ENCODE measurements around the gene ZC3H4.
A peak's percentile ranks its signal among the peaks of the same experiment; 100 is the strongest.

The ZC3H4 gene

DNA sequence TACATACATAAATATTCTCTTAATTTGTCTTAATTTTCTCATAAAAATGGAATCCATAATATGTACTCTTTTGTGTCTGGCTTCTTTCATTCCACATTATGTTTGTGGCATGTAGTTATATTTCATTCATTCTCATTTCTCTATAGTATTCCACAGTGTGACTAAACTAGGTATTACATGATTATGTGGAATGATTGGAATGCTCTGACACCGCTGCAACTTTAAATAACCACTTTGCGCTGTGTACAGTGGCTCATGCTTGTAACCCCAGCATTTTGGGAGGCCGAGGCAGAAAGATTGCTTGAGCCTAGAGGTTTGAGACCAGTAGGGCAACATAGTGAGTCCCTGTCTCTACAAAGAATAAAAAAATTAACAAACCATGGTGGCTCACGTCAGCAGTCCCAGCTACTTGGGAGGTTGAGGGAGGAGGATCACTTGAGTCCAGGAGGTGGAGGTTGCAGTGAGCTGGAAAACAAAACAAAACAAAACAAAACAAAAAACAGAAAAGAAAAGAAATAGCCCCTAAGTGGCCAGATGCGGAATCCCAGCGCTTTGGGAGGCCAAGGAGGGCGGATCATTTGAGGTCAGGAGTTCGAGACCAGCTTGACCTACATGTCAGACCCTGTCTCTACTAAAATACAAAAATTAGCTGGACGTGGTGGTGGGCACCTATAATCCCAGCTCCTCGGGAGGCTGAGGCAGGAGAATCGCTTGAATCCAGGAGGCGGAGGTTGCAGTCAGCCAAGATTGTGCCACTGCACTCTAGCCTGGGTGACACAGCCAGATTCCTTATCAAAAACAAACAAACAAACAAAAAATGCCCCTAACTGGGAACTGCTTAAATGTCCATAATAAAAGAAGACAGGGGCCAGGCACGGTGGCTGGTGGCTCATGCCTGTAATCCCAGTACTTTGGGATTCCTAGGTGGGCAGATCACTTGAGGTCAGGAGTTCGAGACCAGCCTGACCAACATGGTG lies 9.1 kb upstream of the ZC3H4 start:
- no peak overlapping the region for H3K23ac ChIP-seq (ENCODE audit: low read length)
- no peaks in the 10 kb centered on the region for H3K9me3 ChIP-seq (ENCODE audit: insufficient read depth, low read depth, low read length)
- no peaks in the 10 kb centered on the region for H3K36me3 ChIP-seq (ENCODE audit: control insufficient read depth in 1 of 2, insufficient read depth in 2 of 2, low read length in 2 of 2)
- H3K14ac ChIP-seq (ENCODE audit: low read length): no peak overlapping the region
- no peaks in the 10 kb centered on the region for H3K79me1 ChIP-seq (ENCODE audit: low read length)
- no peak overlapping the region for H4K91ac ChIP-seq (ENCODE audit: low read depth, low read length)
- no peak overlapping the region for H3K18ac ChIP-seq (ENCODE audit: low read length)
- no peak overlapping the region for H2BK120ac ChIP-seq (ENCODE audit: insufficient read depth, low read length, poor library complexity)
- WGBS (ENCODE audit: extremely low coverage, insufficient coverage, insufficient read length): no CpG with 5 or more reads among the region's 14 CpGs
- H2AK5ac ChIP-seq (ENCODE audit: low read length): no peak overlapping the region
- H3K27ac ChIP-seq (ENCODE audit: low read depth, low read length): no peak overlapping the region
- no peak overlapping the region for H3K4ac ChIP-seq (ENCODE audit: low read depth, low read length)
- H3K4me1 ChIP-seq (ENCODE audit: control insufficient read depth in 1 of 2, insufficient read depth in 2 of 2, low read length in 2 of 2): peaks cover 3 to 4% of the 10 kb centered on the region in 2 experiments
- H3K27me3 ChIP-seq (ENCODE audit: insufficient read depth, low read length): no peaks in the 10 kb centered on the region
- H2AFZ ChIP-seq (ENCODE audit: insufficient read depth, low read length, poor library complexity): no peak overlapping the region
- H4K12ac ChIP-seq (ENCODE audit: low read depth, low read length): no peak overlapping the region
- no peaks in the 10 kb centered on the region for H3K79me2 ChIP-seq (ENCODE audit: control insufficient read depth, insufficient read depth, low read length, poor library complexity)
- H2BK12ac ChIP-seq (ENCODE audit: low read length): peak overlapping the region; percentile 64
- H3K4me2 ChIP-seq (ENCODE audit: low read length): no peak overlapping the region
- H2BK5ac ChIP-seq (ENCODE audit: low read depth, low read length, poor library complexity): no peak overlapping the region
- no peak overlapping the region for H4K8ac ChIP-seq (ENCODE audit: low read depth, low read length)
- H3K4me3 ChIP-seq (ENCODE audit: low read depth, low read length): no peak overlapping the region
- DNase-seq: peak; percentile 65 to 93
- H3K9ac ChIP-seq (ENCODE audit: low read length): no peak overlapping the region

DNA sequence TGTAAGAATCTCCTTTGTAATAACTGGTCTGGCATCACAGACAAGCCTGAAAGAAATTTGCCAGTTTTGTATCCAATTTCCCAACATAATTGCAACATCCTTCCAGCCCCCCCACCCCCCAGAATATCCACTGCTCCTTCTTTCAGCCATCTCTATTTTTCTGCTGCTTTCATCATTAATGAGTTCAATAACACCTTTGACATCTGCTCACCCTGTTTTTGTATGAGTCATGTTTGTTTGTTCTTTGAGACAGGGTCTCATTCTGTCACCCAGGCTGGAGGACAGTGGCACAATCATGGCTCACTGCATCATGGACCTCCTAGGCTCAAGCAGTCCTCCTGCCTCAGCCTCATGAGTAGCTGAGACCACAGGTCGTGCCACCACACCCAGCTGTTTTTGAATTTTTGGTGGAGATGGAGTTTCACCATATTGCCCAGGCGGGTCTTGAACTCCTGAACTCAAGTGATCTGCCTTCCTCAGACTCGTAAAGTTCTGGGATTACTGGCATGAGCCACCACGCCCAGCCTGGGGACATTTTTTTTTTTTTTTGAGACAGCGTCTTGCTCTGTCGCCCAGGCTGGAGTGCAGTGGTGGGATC lies 7.0 kb upstream of the ZC3H4 start:
- Histone ChIP-seq H2AK5ac (ENCODE audit: low read length) (no peak overlapping the region), H3K18ac (ENCODE audit: low read length) (no peak overlapping the region), H3K27ac (ENCODE audit: low read depth, low read length) (no peak overlapping the region), H2AFZ (ENCODE audit: insufficient read depth, low read length, poor library complexity) (no peak overlapping the region), H2BK12ac (ENCODE audit: low read length) (no peak overlapping the region), H3K4me1 (ENCODE audit: control insufficient read depth in 1 of 2, insufficient read depth in 2 of 2, low read length in 2 of 2) (peaks cover 3 to 4% of the 10 kb centered on the region in 2 experiments), H3K4ac (ENCODE audit: low read depth, low read length) (no peak overlapping the region), H3K79me1 (ENCODE audit: low read length) (no peaks in the 10 kb centered on the region), H3K4me3 (ENCODE audit: low read depth, low read length) (no peak overlapping the region), H3K23ac (ENCODE audit: low read length) (no peak overlapping the region), H3K36me3 (ENCODE audit: control insufficient read depth in 1 of 2, insufficient read depth in 2 of 2, low read length in 2 of 2) (no peaks in the 10 kb centered on the region), H4K12ac (ENCODE audit: low read depth, low read length) (no peak overlapping the region), H3K14ac (ENCODE audit: low read length) (no peak overlapping the region), H2BK5ac (ENCODE audit: low read depth, low read length, poor library complexity) (no peak overlapping the region), H3K4me2 (ENCODE audit: low read length) (no peak overlapping the region), H3K9me3 (ENCODE audit: insufficient read depth, low read depth, low read length) (no peaks in the 10 kb centered on the region), H3K79me2 (ENCODE audit: control insufficient read depth, insufficient read depth, low read length, poor library complexity) (no peaks in the 10 kb centered on the region), H3K27me3 (ENCODE audit: insufficient read depth, low read length) (no peaks in the 10 kb centered on the region), H3K9ac (ENCODE audit: low read length) (no peak overlapping the region), H4K91ac (ENCODE audit: low read depth, low read length) (no peak overlapping the region), H4K8ac (ENCODE audit: low read depth, low read length) (no peak overlapping the region), H2BK120ac (ENCODE audit: insufficient read depth, low read length, poor library complexity) (no peak overlapping the region)
- DNase-seq: no peak
- WGBS (ENCODE audit: extremely low coverage, insufficient coverage, insufficient read length): no CpG with 5 or more reads among the region's 6 CpGs

DNA sequence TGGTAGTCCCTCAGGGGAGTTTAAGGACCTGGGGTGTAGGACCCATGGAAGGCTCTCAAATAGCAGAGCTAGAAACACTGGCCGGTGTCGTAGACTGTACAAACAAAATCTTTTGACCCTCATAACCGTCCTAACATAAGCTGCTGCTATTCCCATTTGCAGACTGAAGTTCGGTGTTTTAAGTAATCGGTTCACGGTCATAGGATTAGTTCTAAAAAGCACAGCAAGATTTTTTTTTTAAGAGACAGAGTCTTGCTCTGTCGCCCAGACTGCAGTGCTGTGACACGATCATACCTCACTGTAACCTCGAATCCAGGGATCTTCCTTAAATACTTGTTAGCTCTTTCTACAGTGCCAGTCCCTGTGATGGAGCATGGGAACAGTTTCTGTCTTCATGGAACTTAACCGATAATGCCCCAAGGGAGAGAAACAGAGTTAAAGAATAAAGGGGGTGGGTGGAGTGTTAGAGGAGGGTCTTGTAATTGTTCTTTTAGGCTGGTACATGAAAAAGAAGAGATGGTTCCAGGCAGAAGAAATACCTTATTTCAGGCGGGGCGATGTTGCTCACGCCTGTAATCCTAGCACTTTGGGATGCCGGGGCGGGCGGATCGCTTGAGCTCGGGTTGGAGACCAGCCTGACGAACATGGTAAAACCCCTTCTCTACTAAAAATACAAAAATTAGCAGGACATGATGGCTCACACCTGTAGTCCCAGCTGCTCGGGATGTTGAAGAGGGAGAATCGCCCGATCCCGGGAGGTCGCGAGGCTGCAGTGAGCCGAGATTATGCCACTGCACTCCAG lies 475 bp upstream of the ZC3H4 start:
- Histone ChIP-seq H3K23ac (ENCODE audit: low read length) (no peak overlapping the region), H2BK5ac (ENCODE audit: low read depth, low read length, poor library complexity) (no peak overlapping the region), H3K27ac (ENCODE audit: low read depth, low read length) (peak overlapping the region; percentile 27), H3K18ac (ENCODE audit: low read length) (no peak overlapping the region), H4K8ac (ENCODE audit: low read depth, low read length) (peak overlapping the region; percentile 44), H3K27me3 (ENCODE audit: insufficient read depth, low read length) (no peaks in the 10 kb centered on the region), H4K91ac (ENCODE audit: low read depth, low read length) (no peak overlapping the region), H3K79me1 (ENCODE audit: low read length) (peaks cover 26% of the 10 kb centered on the region), H2BK12ac (ENCODE audit: low read length) (no peak overlapping the region), H2AK5ac (ENCODE audit: low read length) (peak overlapping the region; percentile 32), H3K4ac (ENCODE audit: low read depth, low read length) (no peak overlapping the region), H3K4me3 (ENCODE audit: low read depth, low read length) (peak overlapping the region; percentile 76), H2BK120ac (ENCODE audit: insufficient read depth, low read length, poor library complexity) (peak overlapping the region; percentile 12), H4K12ac (ENCODE audit: low read depth, low read length) (no peak overlapping the region), H2AFZ (ENCODE audit: insufficient read depth, low read length, poor library complexity) (no peak overlapping the region), H3K4me2 (ENCODE audit: low read length) (peak overlapping the region; percentile 85), H3K9me3 (ENCODE audit: insufficient read depth, low read depth, low read length) (no peaks in the 10 kb centered on the region), H3K9ac (ENCODE audit: low read length) (no peak overlapping the region), H3K79me2 (ENCODE audit: control insufficient read depth, insufficient read depth, low read length, poor library complexity) (peaks cover 18% of the 10 kb centered on the region), H3K4me1 (ENCODE audit: control insufficient read depth in 1 of 2, insufficient read depth in 2 of 2, low read length in 2 of 2) (peaks cover 0 to 2% of the 10 kb centered on the region in 2 experiments), H3K36me3 (ENCODE audit: control insufficient read depth in 1 of 2, insufficient read depth in 2 of 2, low read length in 2 of 2) (peaks cover 0 to 2% of the 10 kb centered on the region in 2 experiments), H3K14ac (ENCODE audit: low read length) (no peak overlapping the region)
- no CpG with 5 or more reads among the region's 26 CpGs for WGBS (ENCODE audit: extremely low coverage, insufficient coverage, insufficient read length)
- DNase-seq: peak in 1 of 2 donors; percentile 57

Data from trophoblast cell (in vitro differentiated cells and primary cell).